Measurements from ENCODE around the gene NUP210. TPM values are rescaled to one million over a fixed set of nuclear protein-coding genes. Genes with fewer than 3 reads are reported as not detected.

The NUP210 gene
- total and polyA plus RNA-seq, 2 of the 13 experiments (the other 11 are each of a cell fraction or from before 2014, with no cell fraction given) = 31.6 to 35.2 TPM

DNA sequence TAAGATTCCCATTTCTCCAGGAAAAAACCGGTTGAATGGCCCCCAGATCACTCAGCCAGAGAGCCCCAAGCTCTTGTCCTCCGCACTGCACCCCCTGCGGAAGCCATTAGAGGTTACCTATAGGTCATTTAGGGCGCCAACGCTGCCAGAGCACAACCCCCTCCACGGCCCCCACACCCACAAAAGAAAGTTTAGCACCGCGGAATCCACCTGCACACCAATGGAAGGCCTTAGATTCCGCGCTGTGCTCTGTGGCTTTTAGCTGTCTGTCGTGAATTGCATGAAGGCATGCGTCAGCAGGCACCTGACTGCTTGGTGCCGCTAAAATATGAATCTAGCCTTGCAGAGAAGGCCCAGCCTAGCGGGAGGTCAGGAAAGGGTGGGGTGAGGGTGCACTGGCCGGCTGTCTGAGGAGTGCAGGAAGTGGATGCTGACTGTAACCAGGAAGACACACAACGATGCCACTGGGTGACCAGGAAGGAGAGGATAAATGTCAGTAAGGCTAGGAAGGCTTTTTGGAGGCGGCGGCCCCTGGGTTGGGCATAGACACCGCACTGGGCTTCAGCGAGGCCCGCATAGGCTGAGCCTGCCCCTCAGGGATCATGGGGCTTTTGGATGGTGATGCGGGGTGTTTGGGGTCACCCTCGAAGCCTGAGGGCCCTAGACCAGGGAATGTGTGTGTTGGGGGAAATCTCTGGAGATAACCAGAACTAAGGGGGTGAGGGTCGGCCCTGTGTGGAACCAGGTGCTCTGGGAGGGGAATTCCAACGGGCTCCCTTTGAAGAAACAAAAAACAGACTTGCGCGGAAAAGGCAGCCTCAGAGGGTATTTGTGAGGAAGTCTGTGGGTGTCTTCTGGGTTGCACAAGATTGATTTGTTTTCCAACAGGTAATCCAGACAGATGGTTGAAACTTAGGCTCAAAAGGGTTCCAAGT lies 976 bp upstream of the NUP210 start (continued):
- TF ChIP-seq, protein P1, sequence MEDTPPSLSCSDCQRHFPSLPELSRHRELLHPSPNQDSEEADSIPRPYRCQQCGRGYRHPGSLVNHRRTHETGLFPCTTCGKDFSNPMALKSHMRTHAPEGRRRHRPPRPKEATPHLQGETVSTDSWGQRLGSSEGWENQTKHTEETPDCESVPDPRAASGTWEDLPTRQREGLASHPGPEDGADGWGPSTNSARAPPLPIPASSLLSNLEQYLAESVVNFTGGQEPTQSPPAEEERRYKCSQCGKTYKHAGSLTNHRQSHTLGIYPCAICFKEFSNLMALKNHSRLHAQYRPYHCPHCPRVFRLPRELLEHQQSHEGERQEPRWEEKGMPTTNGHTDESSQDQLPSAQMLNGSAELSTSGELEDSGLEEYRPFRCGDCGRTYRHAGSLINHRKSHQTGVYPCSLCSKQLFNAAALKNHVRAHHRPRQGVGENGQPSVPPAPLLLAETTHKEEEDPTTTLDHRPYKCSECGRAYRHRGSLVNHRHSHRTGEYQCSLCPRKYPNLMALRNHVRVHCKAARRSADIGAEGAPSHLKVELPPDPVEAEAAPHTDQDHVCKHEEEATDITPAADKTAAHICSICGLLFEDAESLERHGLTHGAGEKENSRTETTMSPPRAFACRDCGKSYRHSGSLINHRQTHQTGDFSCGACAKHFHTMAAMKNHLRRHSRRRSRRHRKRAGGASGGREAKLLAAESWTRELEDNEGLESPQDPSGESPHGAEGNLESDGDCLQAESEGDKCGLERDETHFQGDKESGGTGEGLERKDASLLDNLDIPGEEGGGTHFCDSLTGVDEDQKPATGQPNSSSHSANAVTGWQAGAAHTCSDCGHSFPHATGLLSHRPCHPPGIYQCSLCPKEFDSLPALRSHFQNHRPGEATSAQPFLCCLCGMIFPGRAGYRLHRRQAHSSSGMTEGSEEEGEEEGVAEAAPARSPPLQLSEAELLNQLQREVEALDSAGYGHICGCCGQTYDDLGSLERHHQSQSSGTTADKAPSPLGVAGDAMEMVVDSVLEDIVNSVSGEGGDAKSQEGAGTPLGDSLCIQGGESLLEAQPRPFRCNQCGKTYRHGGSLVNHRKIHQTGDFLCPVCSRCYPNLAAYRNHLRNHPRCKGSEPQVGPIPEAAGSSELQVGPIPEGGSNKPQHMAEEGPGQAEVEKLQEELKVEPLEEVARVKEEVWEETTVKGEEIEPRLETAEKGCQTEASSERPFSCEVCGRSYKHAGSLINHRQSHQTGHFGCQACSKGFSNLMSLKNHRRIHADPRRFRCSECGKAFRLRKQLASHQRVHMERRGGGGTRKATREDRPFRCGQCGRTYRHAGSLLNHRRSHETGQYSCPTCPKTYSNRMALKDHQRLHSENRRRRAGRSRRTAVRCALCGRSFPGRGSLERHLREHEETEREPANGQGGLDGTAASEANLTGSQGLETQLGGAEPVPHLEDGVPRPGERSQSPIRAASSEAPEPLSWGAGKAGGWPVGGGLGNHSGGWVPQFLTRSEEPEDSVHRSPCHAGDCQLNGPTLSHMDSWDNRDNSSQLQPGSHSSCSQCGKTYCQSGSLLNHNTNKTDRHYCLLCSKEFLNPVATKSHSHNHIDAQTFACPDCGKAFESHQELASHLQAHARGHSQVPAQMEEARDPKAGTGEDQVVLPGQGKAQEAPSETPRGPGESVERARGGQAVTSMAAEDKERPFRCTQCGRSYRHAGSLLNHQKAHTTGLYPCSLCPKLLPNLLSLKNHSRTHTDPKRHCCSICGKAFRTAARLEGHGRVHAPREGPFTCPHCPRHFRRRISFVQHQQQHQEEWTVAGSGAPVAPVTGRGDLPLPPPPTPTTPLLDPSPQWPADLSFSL (CRISPR knock-in tag; IDR thresholded peaks at IDR 0.05) = no peak
- TF ChIP-seq ZNF264 (CRISPR knock-in tag; IDR thresholded peaks at IDR 0.05) (no peak), ZBTB1 (CRISPR knock-in tag; IDR thresholded peaks at IDR 0.05; ENCODE audit: borderline replicate concordance) (no peak), ZC3H13 (CRISPR knock-in tag; IDR thresholded peaks at IDR 0.05) (0 out of 2 replicates have a peak, but pooled peaks have one; percentile 56)

Measured in HepG2 (cell line).